ENCODE data around the gene IL15RA. TPM values are rescaled to one million over a fixed set of nuclear protein-coding genes. Genes with fewer than 3 reads are reported as not detected.

Gene IL15RA
- total and polyA plus RNA-seq, 8 donors = 6.7 to 63.0 (median 15.9) TPM

DNA sequence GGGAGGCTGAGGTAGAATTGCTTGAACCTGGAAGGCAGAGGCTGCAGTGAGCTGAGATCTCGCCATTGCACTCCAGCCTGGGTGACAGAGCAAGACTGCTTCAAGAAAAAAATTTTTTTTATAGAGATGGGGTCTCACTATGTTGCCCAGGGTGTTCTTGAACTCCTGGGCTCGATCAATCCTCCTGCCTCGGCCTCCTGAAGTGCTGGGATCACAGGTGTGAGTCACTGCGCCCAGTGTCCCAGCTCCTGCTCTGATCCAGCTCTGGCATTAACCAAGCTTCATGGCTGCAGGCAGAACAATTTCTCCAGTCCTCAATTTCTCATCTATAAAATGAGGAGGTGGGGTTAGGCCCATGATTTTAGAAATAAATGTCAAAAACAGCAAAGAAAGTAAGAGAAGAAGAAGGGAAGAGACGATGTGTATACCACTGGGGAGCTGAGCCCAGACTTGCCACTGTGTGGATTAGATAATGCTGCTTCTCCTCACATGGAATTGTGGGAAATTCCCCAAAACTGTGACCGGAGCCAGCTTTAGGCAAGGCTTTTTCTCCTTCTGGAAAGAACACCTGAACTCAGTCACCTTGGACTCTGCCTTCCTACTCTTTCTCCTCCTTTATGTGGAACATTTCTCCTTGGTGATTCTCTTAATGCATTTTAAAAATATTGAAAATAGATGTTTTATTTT, 25.5 kb downstream of the IL15RA start:
- 50 to 70% (median 64%) methylated on average over 6 of the region's 6 CpGs for WGBS, 5 donors
- intact Hi-C loops (cut with DNase I; ENCODE audit: low total_unique reads) = no loop called here
- peak overlapping the region; percentile 82 to 90 (median 86) for H3K27ac ChIP-seq
- TF ChIP-seq EP300 (IDR thresholded peaks at IDR 0.05) (no peak), POLR2AphosphoS5 (IDR thresholded peaks at IDR 0.05) (no peak), POLR2A (IDR thresholded peaks at IDR 0.05) (no peak)
- TF ChIP-seq, protein P1, sequence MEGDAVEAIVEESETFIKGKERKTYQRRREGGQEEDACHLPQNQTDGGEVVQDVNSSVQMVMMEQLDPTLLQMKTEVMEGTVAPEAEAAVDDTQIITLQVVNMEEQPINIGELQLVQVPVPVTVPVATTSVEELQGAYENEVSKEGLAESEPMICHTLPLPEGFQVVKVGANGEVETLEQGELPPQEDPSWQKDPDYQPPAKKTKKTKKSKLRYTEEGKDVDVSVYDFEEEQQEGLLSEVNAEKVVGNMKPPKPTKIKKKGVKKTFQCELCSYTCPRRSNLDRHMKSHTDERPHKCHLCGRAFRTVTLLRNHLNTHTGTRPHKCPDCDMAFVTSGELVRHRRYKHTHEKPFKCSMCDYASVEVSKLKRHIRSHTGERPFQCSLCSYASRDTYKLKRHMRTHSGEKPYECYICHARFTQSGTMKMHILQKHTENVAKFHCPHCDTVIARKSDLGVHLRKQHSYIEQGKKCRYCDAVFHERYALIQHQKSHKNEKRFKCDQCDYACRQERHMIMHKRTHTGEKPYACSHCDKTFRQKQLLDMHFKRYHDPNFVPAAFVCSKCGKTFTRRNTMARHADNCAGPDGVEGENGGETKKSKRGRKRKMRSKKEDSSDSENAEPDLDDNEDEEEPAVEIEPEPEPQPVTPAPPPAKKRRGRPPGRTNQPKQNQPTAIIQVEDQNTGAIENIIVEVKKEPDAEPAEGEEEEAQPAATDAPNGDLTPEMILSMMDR (IDR thresholded peaks at IDR 0.05) = no peak
- H3K27me3 ChIP-seq = no peaks in the 10 kb centered on the region
- H3K4me1 ChIP-seq = peaks cover 27 to 56% (median 36%) of the 10 kb centered on the region in 4 donors
- no peak overlapping the region for H3K4me3 ChIP-seq
- no peak for DNase-seq
- H3K9me3 ChIP-seq = no peaks in the 10 kb centered on the region
- H3K36me3 ChIP-seq = peaks cover 6 to 50% (median 26%) of the 10 kb centered on the region in 4 donors

DNA sequence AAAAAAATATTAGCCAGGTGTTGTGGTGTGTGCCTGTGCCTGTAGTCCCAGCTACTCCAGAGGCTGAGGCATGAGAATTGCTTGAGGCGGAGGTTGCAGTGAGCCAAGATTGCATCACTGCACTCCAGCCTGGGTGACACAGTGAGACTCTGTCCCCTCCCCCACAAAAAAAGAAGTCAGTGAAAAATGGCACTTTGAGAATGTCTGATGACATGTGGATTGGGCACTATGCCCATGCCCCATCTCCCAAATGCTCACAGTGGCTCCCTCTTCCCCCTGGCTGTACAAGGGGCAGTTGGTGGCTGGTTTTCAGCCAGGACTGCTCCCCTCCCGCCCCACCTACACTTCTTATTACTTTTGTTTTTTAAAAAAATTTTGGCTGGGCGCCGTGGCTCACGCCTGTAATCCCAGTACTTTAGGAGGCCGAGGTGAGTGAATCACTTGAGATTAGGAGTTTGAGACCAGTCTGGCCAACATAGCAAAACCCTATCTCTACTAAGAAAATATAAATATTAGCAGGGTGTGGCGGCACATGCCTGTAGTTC, 26.1 kb downstream of the IL15RA start:
- TF ChIP-seq POLR2AphosphoS5 (IDR thresholded peaks at IDR 0.05) (peak in 2 of 3 donors; percentile 33 to 48), POLR2A (IDR thresholded peaks at IDR 0.05) (no peak)
- Histone ChIP-seq H3K4me3 (no peak overlapping the region), H3K27me3 (no peaks in the 10 kb centered on the region), H3K9me3 (no peaks in the 10 kb centered on the region), H3K36me3 (peaks cover 6 to 43% (median 24%) of the 10 kb centered on the region in 4 donors), H3K27ac (peak overlapping the region; percentile 82 to 90 (median 86)), H3K4me1 (peaks cover 29 to 62% (median 40%) of the 10 kb centered on the region in 4 donors)
- intact Hi-C loops (cut with DNase I; ENCODE audit: low total_unique reads) = no loop called here
- peak; percentile 54 to 69 for DNase-seq
- 25 to 53% (median 42%) methylated on average over 7 of the region's 7 CpGs for WGBS, 5 donors

DNA sequence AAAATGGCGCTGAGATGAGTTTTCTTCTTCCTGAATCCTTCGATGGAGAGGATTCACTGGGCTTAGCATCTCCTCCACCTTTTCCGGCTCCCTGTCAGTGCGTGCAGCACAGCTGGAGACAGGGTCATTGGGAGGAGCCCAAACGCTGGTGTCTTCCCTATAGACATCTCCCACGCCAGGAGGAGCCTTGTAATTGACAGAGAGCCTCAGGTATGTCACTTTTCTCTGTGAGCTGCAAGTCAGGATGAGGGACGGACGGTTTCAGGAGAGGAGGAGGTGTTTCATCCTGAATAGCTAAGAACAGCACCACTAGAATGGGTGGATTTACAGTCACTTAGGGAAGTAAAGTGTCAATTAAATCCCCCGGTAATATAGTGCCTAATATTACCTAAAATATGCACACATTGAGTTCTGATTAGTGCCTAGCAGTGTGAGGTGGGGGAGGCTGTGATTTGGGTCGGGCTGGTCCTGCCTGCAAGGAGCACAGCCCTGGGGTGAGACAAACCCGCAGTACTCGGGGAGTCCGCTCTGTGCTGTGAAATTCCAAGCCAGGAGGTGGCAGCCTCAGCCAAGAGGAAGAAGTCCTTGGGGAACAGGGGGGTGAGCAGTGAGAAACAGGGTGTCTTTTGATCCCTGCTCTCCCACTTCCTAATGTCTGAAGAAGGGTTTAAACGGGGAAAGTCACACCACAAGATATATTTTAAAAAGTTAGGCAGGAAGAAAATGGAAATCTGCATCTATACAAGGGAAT, 28.2 kb downstream of the IL15RA start:
- intact Hi-C loops (cut with DNase I; ENCODE audit: low total_unique reads) = no loop called here

DNA sequence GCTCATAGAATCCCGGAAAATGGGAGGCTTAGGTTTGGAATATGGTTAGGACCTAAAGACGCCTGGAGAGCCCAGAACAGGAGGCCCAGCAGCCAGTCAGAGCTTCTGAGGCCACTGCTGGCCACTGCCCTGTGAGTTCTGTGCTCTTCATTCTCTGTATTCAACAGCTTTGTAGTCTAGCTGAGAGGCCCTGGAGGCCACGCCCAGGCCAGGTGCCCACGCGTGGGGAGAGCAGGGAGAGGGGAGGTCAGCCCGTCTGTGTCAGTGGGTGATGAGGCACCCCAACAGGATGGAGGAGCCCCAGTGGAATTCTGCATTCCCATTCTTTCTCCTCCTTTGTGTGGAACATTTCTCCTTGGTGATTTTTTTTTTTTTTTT, 29.1 kb downstream of the IL15RA start:
- Histone ChIP-seq H3K4me1 (peaks cover 45 to 80% (median 63%) of the 10 kb centered on the region in 4 donors), H3K27ac (peak overlapping the region in 1 of 5 donors; percentile 2), H3K36me3 (peaks cover 5 to 16% (median 10%) of the 10 kb centered on the region in 4 donors), H3K4me3 (no peak overlapping the region), H3K9me3 (no peaks in the 10 kb centered on the region), H3K27me3 (no peaks in the 10 kb centered on the region)
- 83 to 91% (median 89%) methylated on average over 6 of the region's 6 CpGs for WGBS, 5 donors
- intact Hi-C loops (cut with DNase I; ENCODE audit: low total_unique reads) = no loop called here
- no peak for DNase-seq
- TF ChIP-seq EP300 (IDR thresholded peaks at IDR 0.05) = no peak
- TF ChIP-seq POLR2AphosphoS5 (IDR thresholded peaks at IDR 0.05) = no peak
- TF ChIP-seq POLR2A (IDR thresholded peaks at IDR 0.05) = no peak
- TF ChIP-seq, protein P1 (IDR thresholded peaks at IDR 0.05) = no peak

More for the DNA sequence above, 28.2 kb downstream of the IL15RA start:
- TF ChIP-seq, protein P1 (IDR thresholded peaks at IDR 0.05) = peak in 4 of 7 experiments; percentile 26 to 75 (median 54)
- TF ChIP-seq EP300 (IDR thresholded peaks at IDR 0.05) = no peak
- Histone ChIP-seq H3K27ac (peak overlapping the region in 4 of 5 donors; percentile 82 to 90 (median 85)), H3K36me3 (peaks cover 6 to 25% (median 16%) of the 10 kb centered on the region in 4 donors), H3K4me1 (peaks cover 35 to 70% (median 54%) of the 10 kb centered on the region in 4 donors), H3K4me3 (no peak overlapping the region), H3K9me3 (no peaks in the 10 kb centered on the region), H3K27me3 (no peaks in the 10 kb centered on the region)
- WGBS, 5 donors = 47 to 56% (median 50%) methylated on average over 14 of the region's 14 CpGs
- peak; percentile 77 to 81 for DNase-seq
